ENCODE data around the gene PTPN7. TPM values are rescaled to one million over a fixed set of nuclear protein-coding genes. Genes with fewer than 3 reads are reported as not detected.

PTPN7 gene
- total RNA-seq (2014; rRNA removed; shearing (Covaris generic); ENCODE audit: low replicate concordance), result not detected in 2 replicates

- in situ Hi-C loops (cut with HindIII; ENCODE audit: low pct_unique_long_range_greater_than_20kb, low sequenced_read_pairs), result no loop called here
- DNase-seq (ENCODE audit: low read depth), result no peak
These were observed at the start of gene PTPN7 for GRCh38 chr1:202160377-202160940. PTPN7 (minus strand) TSS chr1:202160602; CDS start chr1:202159402, 1,200 bp downstream.

DNA sequence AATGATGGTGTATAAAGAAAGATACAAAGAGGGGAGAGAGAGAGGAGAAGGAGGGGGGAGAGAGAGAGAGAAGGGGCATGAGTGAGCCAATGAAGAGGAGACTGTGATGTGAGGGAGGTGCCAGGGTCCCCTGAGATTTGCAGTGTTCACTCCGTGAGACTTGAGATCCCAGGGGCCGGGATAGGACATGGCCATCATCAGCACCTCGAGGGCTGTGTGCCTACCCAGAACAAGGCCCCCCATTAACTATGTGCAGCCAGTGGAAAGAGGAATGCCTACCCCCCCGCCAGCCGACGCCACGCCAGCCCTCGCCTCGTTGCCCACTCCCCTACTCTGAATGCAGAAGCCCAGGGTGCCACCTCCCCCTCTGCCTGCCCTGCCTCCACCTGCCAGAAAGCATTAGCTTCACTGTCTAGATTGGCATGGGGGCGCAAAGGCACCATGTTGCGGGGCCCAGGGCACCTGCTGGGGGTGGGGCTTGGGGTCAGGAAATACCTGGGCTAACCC, 48.0 kb upstream of the PTPN7 start:
- DNase-seq (ENCODE audit: low read depth), result no peak
- in situ Hi-C loops (cut with HindIII; ENCODE audit: low pct_unique_long_range_greater_than_20kb, low sequenced_read_pairs), result no loop called here

DNA sequence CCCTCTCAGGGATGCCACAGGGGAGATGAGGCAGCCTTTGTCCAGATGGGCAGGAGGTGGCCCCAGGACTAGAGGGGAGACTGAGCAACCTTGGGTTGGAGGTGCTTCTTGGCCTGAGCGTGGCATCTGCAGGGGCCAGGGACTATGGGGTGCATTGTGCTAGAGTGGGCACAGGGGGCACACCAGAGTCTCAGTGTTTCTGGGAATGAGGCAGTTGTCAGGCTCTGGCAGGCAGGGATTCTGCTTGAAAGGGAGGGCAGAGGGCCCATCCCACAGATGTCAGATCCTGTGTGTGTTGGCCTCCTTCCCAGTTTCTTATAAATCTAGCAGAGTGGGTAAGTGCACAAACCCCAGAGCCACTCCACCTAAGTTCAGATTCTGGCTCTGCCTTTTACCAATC, 46.9 kb upstream of the PTPN7 start:
- in situ Hi-C loops (cut with HindIII; ENCODE audit: low pct_unique_long_range_greater_than_20kb, low sequenced_read_pairs), result no loop called here
- DNase-seq (ENCODE audit: low read depth), result peak; percentile 16

- DNase-seq (ENCODE audit: low read depth), result no peak
- in situ Hi-C loops (cut with HindIII; ENCODE audit: low pct_unique_long_range_greater_than_20kb, low sequenced_read_pairs), result no loop called here
These were observed 45.3 kb upstream of the PTPN7 start for GRCh38 chr1:202205523-202206190.

DNA sequence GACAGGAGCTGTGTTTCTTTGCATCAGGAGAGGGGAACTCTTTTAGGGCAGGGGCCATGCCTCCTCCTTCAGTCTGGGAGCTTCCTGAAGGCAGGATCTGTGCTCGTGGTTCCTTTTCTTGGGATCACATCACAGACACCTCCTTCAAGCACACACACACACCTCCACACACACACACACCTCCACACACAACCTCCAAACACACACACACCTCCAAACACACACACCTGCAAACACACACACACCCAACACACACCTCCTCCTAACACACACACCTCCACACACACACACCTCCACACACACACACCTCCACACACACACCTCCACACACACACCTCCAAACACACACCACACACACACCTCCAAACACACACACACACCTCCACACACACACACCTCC, 43.7 kb upstream of the PTPN7 start:
- DNase-seq (ENCODE audit: low read depth), result no peak
- in situ Hi-C loops (cut with HindIII; ENCODE audit: low pct_unique_long_range_greater_than_20kb, low sequenced_read_pairs), result no loop called here

- in situ Hi-C loops (cut with HindIII; ENCODE audit: low pct_unique_long_range_greater_than_20kb, low sequenced_read_pairs), result no loop called here
These were observed 43.0 kb upstream of the PTPN7 start for GRCh38 chr1:202203238-202204039.

DNA sequence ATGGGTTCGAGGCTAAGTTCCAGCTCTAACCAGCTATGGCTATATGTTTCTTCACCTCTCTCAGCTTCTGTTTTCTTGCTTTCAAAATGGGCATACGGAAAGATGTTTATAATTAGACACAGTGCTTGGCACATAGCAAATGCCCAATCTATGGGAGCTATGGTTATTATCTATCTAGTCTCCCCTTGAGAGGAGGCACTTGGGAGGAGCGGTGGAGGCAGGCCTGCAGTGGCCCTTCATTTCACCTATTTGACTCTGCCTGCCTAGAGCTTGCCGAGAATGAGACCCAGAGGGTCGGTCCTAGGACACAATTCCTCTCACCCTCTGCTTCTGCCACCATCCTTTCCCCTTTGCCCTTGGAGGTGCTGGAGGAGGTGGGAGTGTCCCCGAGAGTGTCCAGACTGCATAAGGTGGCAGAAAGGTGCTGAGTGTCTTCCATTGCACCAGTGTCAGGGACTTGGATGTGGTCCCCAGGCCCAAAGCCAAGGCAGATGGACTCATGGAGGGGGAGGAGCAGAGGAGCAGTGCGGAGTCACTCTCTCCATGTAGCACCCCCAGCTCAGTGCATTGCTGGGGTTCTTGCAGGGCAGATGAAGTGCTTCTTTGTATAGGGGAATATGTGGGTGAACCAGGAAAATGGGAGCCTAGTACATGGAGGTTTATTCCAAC, 42.2 kb upstream of the PTPN7 start:
- in situ Hi-C loops (cut with HindIII; ENCODE audit: low pct_unique_long_range_greater_than_20kb, low sequenced_read_pairs), result no loop called here
- no peak for DNase-seq (ENCODE audit: low read depth)

More at GRCh38 chr1:202203238-202204039, 43.0 kb upstream of the PTPN7 start:
- no peak for DNase-seq (ENCODE audit: low read depth)

DNA sequence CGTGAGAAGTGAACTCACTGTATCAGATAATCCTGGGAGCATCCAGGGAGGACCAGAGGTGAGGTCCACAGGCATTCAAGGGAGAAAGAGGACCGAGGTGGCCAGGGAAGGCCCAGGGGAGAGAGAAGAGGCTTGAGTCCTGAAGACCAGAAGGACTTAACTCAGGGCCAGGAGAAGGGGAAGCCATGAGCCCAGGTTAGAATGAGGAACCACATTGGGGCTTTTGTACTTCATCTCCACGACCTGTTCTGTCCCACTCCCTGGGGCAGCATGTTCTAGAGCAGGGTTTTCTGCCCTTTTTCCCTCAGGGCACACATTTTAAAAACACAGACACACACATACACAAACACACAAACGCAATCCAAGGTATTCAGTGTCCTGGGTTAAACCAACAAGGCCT, 41.6 kb upstream of the PTPN7 start:
- in situ Hi-C loops (cut with HindIII; ENCODE audit: low pct_unique_long_range_greater_than_20kb, low sequenced_read_pairs), result no loop called here

GRCh38 chr1:202201266-202201665, 40.9 kb upstream of the PTPN7 start:
- in situ Hi-C loops (cut with HindIII; ENCODE audit: low pct_unique_long_range_greater_than_20kb, low sequenced_read_pairs), result no loop called here
- DNase-seq (ENCODE audit: low read depth), result no peak

More for the DNA sequence above, 41.6 kb upstream of the PTPN7 start:
- DNase-seq (ENCODE audit: low read depth), result no peak

DNA sequence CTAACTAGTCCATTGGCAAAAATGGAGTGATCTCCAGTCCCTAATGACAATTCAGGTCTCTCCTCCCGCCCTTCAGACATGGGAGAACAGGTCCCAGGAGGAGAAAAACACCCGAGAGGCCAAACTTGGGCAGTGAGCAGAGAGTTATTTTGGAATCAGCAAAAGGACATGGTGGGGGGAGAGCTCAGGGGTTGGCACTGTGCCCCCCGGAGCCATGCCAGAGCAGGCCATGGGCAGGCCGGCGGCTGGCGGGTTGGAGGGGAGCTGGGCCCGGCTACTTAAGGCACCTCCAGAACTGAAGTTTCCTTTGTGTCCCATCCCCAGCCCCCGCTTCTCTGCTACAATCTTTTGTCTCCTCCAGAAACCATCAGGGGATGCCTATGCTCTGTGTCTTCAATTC, 40.3 kb upstream of the PTPN7 start:
- no peak for DNase-seq (ENCODE audit: low read depth)
- in situ Hi-C loops (cut with HindIII; ENCODE audit: low pct_unique_long_range_greater_than_20kb, low sequenced_read_pairs), result no loop called here

GRCh38 chr1:202200112-202200548, 39.7 kb upstream of the PTPN7 start:
- DNase-seq (ENCODE audit: low read depth), result peak; percentile 46
- in situ Hi-C loops (cut with HindIII; ENCODE audit: low pct_unique_long_range_greater_than_20kb, low sequenced_read_pairs), result no loop called here

DNA sequence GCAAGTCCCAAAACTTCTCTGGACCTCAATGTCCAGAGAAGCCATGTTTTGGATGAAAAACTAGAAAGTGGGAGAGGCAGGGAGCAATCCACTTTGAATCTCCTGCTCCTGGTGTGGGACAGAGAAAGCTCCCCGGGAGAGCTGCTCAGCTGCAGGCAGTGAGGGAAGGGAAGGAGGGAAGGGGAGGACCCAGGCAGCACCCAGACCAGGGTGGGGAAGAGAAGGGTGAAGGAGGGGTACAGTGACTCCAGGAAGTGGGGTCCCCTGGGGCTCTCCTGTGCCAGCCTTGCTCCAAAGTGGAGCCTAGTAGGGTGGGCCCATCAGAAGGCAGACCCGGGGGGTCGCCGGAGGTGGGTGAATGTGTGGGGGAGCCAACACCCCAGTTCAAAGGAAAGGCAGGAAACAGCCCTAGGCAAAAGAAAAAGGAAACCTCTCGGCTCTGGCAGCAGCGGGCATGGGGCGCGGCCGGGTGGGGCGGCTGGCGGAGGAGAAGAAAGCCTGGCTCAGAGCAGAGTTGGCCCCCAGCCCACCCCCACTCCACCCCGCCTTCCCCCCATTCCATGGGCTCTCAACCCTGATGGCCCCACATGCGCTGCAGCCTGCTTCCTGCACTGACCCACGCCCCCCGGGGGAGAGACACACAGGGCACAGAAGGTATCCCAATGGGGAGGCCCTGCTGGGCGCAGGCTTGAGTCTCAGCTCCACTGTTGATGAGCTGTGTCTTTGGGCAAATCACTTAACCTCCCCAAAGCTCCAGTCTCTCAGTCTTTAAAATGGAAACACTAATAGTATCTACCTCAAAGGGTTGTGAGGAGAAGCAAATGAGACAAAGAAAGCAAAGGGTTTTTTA, 38.9 kb upstream of the PTPN7 start:
- no peak for DNase-seq (ENCODE audit: low read depth)
- in situ Hi-C loops (cut with HindIII; ENCODE audit: low pct_unique_long_range_greater_than_20kb, low sequenced_read_pairs), result no loop called here

DNA sequence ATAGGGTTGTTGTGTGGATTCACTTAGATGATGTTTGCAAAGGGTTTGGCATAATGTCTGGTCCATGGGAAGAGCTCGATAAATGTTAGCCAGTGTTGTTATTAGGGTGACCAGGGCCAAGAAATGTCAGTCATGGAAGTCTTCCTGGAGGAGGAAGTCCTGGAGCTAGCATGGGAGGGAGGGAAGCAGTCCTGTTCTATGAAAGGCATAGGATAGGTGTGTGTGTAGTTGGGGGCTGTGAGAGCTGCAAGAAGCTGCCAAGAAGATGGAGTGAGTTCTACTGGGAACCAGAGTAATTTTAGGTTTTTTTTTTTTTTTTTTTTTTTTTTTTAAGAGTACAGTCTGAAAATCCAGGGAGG, 37.9 kb upstream of the PTPN7 start:
- DNase-seq (ENCODE audit: low read depth), result no peak
- in situ Hi-C loops (cut with HindIII; ENCODE audit: low pct_unique_long_range_greater_than_20kb, low sequenced_read_pairs), result no loop called here

GRCh38 chr1:202197653-202198365, 37.4 kb upstream of the PTPN7 start:
- in situ Hi-C loops (cut with HindIII; ENCODE audit: low pct_unique_long_range_greater_than_20kb, low sequenced_read_pairs), result no loop called here
- no peak for DNase-seq (ENCODE audit: low read depth)

DNA sequence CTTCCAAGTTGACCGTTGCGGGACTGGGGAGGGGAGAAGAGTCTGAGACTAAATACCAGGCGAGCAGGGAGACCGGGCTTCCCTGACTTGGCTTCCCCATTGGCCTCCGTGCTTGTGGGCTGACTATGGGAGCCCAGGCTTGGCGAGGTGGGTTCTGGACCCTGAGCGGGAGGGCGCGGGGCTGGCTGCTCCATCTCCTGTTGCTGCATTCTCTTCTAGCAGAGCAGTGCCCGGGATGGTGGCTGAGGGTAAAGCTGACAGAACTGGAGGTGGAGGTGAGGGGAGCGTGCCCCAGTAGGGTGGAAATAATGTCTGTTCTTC, 33.9 kb upstream of the PTPN7 start:
- no peak for DNase-seq (ENCODE audit: low read depth)
- in situ Hi-C loops (cut with HindIII; ENCODE audit: low pct_unique_long_range_greater_than_20kb, low sequenced_read_pairs), result no loop called here

GRCh38 chr1:202193614-202194327, 33.4 kb upstream of the PTPN7 start, which contains the start of gene LGR6:
LGR6 (plus strand) TSS chr1:202193799; CDS start chr1:202193990, 191 bp downstream.
- in situ Hi-C loops (cut with HindIII; ENCODE audit: low pct_unique_long_range_greater_than_20kb, low sequenced_read_pairs), result no loop called here

More at GRCh38 chr1:202193614-202194327, 33.4 kb upstream of the PTPN7 start, which contains the start of gene LGR6:
- DNase-seq (ENCODE audit: low read depth), result no peak
